Measurements from ENCODE around the gene BICD2. TPM values are rescaled to one million over a fixed set of nuclear protein-coding genes. Genes with fewer than 3 reads are reported as not detected.

The BICD2 gene
- total and polyA plus RNA-seq, 2 of the 8 experiments (the other 6 are each of a cell fraction or from before 2014, with no cell fraction given), result 6.6 to 22.8 TPM

GRCh38 chr9:92729735-92730155, 34.9 kb downstream of the BICD2 start (continued):
- no peak for TF ChIP-seq CHD7 (IDR thresholded peaks at IDR 0.05; ENCODE audit: insufficient replicate concordance, low read length)
- TF ChIP-seq JUND (IDR thresholded peaks at IDR 0.05; ENCODE audit: low read length), result no peak
- no peak for TF ChIP-seq SRF (IDR thresholded peaks at IDR 0.05; ENCODE audit: low read depth, low read length)
- TF ChIP-seq RFX5 (IDR thresholded peaks at IDR 0.05; ENCODE audit: borderline replicate concordance, low read depth, low read length), result no peak
- TF ChIP-seq SIX5 (IDR thresholded peaks at IDR 0.05; ENCODE audit: low read depth, low read length), result no peak
- no peak for TF ChIP-seq MAX (IDR thresholded peaks at IDR 0.05)
- TF ChIP-seq KDM4A (IDR thresholded peaks at IDR 0.05; ENCODE audit: low read depth, low read length, severe bottlenecking), result no peak
- TF ChIP-seq CBX8 (IDR thresholded peaks at IDR 0.05; ENCODE audit: borderline replicate concordance, low read depth, low read length), result no peak
- TF ChIP-seq CBX5 (IDR thresholded peaks at IDR 0.05; ENCODE audit: low read depth, low read length), result no peak
- TF ChIP-seq FOSL1 (IDR thresholded peaks at IDR 0.05; ENCODE audit: insufficient read depth, low read depth, low read length), result no peak
- TF ChIP-seq TEAD4 (IDR thresholded peaks at IDR 0.05; ENCODE audit: low read depth, low read length), result no peak
- no peak for TF ChIP-seq TAF7 (optimal IDR thresholded peaks at IDR 0.05; ENCODE audit: borderline replicate concordance, low read depth, low read length)

Measured in H1 (cell line).